GM12892 (cell line): ENCODE data around the gene TVP23C.
"Not testable (repeated sequence)": the region's sequence is repeated elsewhere in the genome, so short reads cannot be mapped to it uniquely, and the experiment has no call there.

Experiments
- POLR2A ChIP-seq: IDR thresholded peaks from 2 replicates; pipeline ENCODE4 v1.6.1; 2011; ENCODE audit warnings: low read depth, low read length, control low read depth
- POLR2AphosphoS5 ChIP-seq: IDR thresholded peaks from 2 replicates; pipeline ENCODE4 v1.6.1; 2011; ENCODE audit warnings: low read depth, low read length, control low read depth
- TAF1 ChIP-seq: IDR thresholded peaks from 2 replicates; pipeline ENCODE4 v1.6.1; 2011; ENCODE audit warnings: low read depth, mild to moderate bottlenecking, control low read depth, low read length, borderline replicate concordance

DNA sequence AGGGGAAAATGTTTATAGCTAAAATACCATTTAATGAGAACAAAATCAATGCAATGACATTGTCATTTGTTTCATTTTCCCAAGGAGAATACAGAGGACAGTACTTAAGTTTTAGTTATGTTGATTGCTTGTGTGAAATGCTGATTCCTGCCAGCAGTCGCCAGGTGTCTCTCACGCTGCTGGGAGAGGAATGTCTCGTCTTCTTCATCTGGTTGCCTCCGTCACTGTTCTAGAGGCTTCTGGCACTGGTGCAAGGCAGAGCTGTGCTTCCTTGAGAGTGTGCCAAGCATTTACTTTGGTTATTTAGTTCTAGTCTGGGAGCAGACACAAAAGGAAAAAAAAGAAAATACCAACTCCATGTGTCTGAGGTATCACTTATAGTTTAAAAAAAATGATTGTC lies 10.6 kb upstream of the TVP23C start:
- TF ChIP-seq POLR2A, POLR2AphosphoS5, TAF1: not testable (repeated sequence)
